BJ (cell line): ENCODE results near the gene MAP3K14. TPM values are rescaled to one million over a fixed set of nuclear protein-coding genes. Genes with fewer than 3 reads are reported as not detected.

Experiments used
- CTCF ChIA-PET: fragments of 350-600 bp; formaldehyde crosslinking; extraction: SDS; loops from one replicate; lab custom pipeline; 2021; ENCODE audit warnings: antibody characterized with exemption, inconsistent platforms; lab: Yijun Ruan, JAX
- POLR2A ChIA-PET: fragments of 300-600 bp; sonication (Branson Sonifier 250); formaldehyde crosslinking; extraction: SDS; loops from one replicate; lab custom pipeline; 2021; ENCODE audit warnings: antibody characterized with exemption; lab: Charles Lee
- DNase-seq: peaks from one replicate; pipeline ENCODE4 v3.0.0-alpha.2; 2011; ENCODE audit warnings: low read depth
- H3K27me3 ChIP-seq: 2 replicates; pipeline ENCODE4 v1.6.0; 2011; ENCODE audit warnings: low read length; ENCODE audit not compliant: control insufficient read depth, insufficient read depth
- H3K36me3 ChIP-seq: 2 replicates; pipeline ENCODE4 v1.5.1; 2011; ENCODE audit warnings: low read length; ENCODE audit not compliant: control insufficient read depth, insufficient read depth
- H3K4me3 ChIP-seq: 2 replicates; pipeline ENCODE4 v1.5.1; 2011; ENCODE audit warnings: low read depth, mild to moderate bottlenecking, control low read depth, low read length
- polyA plus RNA-seq: library from polyadenylated mRNA; depleted of rRNA; stranded (reverse); fragments of >200 nt; gene quantifications from 2 replicates; pipeline ENCODE4 v1.2.3, GENCODE V29; 2011
- TF ChIP-seq, protein P1 (sequence below): IDR thresholded peaks from 2 replicates; pipeline ENCODE4 v1.5.1; 2011; ENCODE audit warnings: low read depth, mild to moderate bottlenecking, control low read depth, inconsistent platforms, low read length, moderate library complexity; ENCODE audit not compliant: insufficient read depth

MAP3K14 gene
- polyA plus RNA-seq, 1 experiment, result 6.5 TPM

DNA sequence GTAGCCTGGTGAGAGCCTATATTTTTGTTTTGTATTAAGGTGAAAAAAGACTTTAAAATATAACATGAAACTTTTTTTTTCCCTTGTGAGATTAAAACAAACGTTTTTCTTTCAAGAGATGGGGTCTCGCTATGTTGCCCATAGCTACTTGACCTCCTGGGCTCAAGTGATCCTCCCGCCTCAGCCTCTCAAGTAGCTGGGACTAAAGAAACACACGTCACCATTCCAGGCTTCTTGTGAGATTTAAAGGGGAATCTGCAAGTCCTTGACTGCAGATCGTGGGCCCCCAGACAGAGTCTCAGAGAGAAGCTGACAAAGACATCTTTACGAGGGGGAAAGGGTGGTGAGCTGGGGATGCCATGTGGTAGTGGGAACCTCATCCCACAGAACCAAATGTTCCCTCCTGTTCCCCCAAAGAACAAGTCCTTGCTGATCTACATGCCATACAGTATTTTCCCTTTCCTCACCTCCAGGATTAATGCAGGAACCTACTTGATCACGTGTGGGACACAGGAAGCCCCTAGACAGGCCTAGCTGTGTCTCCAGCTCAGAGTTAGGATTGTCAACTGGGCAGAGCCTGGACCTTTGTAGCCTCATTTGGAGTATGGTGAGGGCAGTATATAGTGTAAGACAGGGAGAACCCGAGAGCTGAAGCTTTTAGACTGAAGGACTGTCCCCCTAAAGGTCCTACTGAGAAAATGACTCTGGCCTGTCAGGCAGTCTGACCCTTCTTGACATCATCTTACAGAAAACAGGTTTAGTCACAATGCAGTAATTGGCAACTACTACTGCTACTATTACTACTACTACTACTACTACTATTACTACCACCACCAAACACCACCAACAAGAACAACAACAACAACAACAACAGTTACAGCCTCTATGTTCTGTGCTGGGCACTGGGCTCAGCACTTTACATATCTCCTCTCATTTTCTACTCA is 4.1 kb downstream of the MAP3K14 start:
- ChIA-PET CTCF (interaction anchor here (0.9 to 4.0 kb wide), 7 partner anchors 36 to 162 kb away, joined by 3 to 25 read pairs (median 4); no protein-coding TSS in a partner anchor), POLR2A (no interaction called here)
- Histone ChIP-seq H3K27me3 (no peaks in the 10 kb centered on the region), H3K36me3 (peaks cover 8% of the 10 kb centered on the region), H3K4me3 (0 out of 2 replicates have a peak overlapping the region, but pooled peaks have one; percentile 10)
- TF ChIP-seq, protein P1, sequence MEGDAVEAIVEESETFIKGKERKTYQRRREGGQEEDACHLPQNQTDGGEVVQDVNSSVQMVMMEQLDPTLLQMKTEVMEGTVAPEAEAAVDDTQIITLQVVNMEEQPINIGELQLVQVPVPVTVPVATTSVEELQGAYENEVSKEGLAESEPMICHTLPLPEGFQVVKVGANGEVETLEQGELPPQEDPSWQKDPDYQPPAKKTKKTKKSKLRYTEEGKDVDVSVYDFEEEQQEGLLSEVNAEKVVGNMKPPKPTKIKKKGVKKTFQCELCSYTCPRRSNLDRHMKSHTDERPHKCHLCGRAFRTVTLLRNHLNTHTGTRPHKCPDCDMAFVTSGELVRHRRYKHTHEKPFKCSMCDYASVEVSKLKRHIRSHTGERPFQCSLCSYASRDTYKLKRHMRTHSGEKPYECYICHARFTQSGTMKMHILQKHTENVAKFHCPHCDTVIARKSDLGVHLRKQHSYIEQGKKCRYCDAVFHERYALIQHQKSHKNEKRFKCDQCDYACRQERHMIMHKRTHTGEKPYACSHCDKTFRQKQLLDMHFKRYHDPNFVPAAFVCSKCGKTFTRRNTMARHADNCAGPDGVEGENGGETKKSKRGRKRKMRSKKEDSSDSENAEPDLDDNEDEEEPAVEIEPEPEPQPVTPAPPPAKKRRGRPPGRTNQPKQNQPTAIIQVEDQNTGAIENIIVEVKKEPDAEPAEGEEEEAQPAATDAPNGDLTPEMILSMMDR, result no peak
- DNase-seq, result no peak

DNA sequence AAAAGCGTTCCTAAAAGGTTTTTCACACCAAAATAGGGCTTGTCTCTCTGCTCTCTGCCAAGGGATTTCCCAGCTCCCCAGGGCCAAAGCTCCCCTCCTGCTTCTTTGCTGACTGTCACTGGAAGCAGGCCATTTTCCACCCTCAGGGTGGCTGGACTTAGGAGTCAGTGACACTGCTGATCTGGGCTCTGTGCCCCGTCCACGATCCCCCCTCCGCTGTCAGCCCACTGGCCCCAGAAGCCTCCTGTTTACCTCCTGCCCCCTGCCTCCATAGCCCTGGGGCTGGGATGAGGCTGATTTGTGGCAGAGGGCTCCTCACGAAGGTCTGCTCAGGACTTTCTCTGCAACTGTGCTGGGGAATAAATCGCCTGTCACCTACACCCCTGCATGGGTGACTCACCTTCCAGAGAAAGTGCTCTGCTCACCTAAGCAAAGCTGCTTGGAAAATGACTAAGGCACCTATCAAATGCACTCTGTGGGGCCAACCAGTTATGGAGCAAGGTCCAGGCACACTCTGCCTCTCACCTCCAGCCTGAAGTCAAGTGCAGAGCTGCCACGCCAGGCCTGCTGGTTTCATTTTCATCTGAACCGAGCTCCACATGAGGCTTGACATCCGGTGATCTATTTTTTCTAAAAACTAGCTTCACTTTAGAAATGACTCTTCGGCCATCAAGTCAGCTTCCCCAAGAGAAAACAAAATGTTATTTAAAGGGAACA is 4.9 kb downstream of the MAP3K14 start:
- Histone ChIP-seq H3K36me3 (peaks cover 8% of the 10 kb centered on the region), H3K27me3 (no peaks in the 10 kb centered on the region), H3K4me3 (no peak overlapping the region)
- TF ChIP-seq, protein P1, result no peak
- ChIA-PET POLR2A (interaction anchor here (0.6 kb wide), 1 partner anchor 183 kb away, joined by 3 read pairs; no protein-coding TSS in a partner anchor), CTCF (interaction anchor here (0.7 to 4.0 kb wide), 10 partner anchors 8 to 162 kb away, joined by 3 to 25 read pairs (median 4); no protein-coding TSS in a partner anchor)
- no peak for DNase-seq

DNA sequence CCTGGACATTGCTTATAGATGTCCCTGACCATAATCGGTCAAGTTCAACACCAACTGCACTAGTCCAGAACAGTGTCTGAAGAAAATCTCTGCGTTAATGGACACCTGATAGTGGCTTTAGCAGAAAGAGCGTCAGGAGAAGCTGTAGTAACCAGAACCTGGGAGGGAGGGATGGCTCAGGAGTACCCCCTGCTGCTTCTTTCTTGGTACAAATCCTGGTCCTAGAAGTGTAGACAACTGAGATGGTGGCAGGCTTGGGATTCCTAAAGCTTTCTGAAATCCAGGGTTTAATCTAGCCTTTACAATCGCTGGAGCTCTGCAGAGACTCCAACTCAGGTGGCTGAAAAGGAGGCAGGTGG is 5.4 kb downstream of the MAP3K14 start:
- TF ChIP-seq, protein P1, result no peak
- no peak overlapping the region for H3K4me3 ChIP-seq
- ChIA-PET POLR2A (interaction anchor here (0.6 to 1.0 kb wide), 2 partner anchors 9 to 182 kb away, joined by 3 read pairs; no protein-coding TSS in a partner anchor), CTCF (interaction anchor here (0.7 to 4.0 kb wide), 7 partner anchors 9 to 78 kb away, joined by 3 to 25 read pairs (median 4); no protein-coding TSS in a partner anchor)
- peaks cover 8% of the 10 kb centered on the region for H3K36me3 ChIP-seq
- DNase-seq, result no peak
- no peaks in the 10 kb centered on the region for H3K27me3 ChIP-seq

DNA sequence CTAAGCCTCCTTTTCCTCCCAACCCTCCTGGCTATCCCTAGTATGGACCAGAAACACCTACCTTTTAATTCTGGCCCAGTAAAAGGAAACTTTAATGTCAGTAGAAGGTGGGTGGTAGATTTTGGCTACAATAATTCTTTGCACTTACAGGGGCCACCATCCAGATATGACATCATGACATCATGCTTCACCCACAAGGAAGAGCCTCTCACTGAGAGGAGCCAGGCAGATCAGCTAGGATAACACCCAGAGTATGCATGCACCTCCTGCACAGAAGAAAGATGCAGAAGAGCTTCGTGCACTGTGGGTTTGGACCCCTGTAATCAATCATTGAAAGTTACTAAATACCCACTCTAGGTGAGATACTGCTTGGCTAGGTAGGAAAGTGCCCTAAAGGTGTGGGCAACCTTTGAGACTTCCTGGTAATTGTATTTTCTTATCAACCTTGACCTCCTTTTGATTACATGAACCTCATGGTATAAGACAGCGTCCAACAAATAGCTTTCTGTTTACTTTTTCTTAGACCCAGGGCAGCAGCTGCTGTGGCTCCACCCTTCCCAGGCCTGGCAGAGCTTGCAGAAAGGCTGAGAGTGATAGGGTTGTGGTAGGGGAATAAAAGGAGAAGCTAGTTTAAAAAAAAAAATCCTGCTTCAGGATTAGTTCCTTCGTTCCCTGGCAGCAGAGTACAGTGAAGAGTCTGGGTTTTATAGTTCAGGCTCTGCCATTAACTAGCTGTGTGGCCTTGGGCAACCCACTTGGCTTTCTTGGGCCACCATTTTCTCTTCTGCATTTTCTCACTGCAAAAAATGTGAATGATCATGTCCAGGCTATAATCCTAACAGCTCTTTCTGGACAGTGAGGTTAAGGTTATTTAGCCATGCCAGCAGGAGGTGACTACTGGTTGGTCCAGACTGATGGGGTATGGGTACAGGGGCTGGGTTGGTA is 6.2 kb downstream of the MAP3K14 start:
- TF ChIP-seq, protein P1, result no peak
- DNase-seq, result no peak
- Histone ChIP-seq H3K36me3 (peaks cover 8% of the 10 kb centered on the region), H3K27me3 (no peaks in the 10 kb centered on the region), H3K4me3 (no peak overlapping the region)
- CTCF ChIA-PET, result interaction anchor here (0.6 to 4.0 kb wide), 6 partner anchors 18 to 92 kb away, joined by 3 to 25 read pairs (median 3); no protein-coding TSS in a partner anchor
- POLR2A ChIA-PET, result interaction anchor here (1.0 kb wide), 1 partner anchor 10 kb away, joined by 3 read pairs; no protein-coding TSS in a partner anchor
